ENCODE results near the gene DPH1.

DNA sequence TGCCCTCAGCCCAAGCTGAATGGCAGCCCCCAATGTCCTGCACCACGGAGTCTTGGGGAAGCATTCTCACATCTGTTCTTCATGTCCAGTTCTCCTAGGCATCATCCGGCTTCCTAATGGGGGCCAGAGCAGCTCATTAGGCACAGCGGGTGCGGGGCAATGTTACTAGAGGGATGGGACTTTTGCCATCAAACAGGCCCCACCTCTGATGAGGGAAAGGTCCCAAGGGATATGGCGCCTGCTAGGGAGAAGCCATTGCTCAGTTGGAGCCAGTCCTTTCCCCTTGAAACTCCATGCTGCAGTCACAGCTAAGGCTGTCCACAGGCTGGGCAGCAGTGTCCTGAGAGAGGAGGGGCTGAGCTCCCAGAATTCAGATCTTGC, 1.7 kb upstream of the DPH1 start:
- TF ChIP-seq YY1 (IDR thresholded peaks at IDR 0.05) (no peak), RAD21 (IDR thresholded peaks at IDR 0.05) (no peak), SP1 (IDR thresholded peaks at IDR 0.05) (no peak)
- TF ChIP-seq, protein P1, sequence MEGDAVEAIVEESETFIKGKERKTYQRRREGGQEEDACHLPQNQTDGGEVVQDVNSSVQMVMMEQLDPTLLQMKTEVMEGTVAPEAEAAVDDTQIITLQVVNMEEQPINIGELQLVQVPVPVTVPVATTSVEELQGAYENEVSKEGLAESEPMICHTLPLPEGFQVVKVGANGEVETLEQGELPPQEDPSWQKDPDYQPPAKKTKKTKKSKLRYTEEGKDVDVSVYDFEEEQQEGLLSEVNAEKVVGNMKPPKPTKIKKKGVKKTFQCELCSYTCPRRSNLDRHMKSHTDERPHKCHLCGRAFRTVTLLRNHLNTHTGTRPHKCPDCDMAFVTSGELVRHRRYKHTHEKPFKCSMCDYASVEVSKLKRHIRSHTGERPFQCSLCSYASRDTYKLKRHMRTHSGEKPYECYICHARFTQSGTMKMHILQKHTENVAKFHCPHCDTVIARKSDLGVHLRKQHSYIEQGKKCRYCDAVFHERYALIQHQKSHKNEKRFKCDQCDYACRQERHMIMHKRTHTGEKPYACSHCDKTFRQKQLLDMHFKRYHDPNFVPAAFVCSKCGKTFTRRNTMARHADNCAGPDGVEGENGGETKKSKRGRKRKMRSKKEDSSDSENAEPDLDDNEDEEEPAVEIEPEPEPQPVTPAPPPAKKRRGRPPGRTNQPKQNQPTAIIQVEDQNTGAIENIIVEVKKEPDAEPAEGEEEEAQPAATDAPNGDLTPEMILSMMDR (IDR thresholded peaks at IDR 0.05; ENCODE audit: low read depth, low read length, missing input control), result no peak
- TF ChIP-seq, protein P2, sequence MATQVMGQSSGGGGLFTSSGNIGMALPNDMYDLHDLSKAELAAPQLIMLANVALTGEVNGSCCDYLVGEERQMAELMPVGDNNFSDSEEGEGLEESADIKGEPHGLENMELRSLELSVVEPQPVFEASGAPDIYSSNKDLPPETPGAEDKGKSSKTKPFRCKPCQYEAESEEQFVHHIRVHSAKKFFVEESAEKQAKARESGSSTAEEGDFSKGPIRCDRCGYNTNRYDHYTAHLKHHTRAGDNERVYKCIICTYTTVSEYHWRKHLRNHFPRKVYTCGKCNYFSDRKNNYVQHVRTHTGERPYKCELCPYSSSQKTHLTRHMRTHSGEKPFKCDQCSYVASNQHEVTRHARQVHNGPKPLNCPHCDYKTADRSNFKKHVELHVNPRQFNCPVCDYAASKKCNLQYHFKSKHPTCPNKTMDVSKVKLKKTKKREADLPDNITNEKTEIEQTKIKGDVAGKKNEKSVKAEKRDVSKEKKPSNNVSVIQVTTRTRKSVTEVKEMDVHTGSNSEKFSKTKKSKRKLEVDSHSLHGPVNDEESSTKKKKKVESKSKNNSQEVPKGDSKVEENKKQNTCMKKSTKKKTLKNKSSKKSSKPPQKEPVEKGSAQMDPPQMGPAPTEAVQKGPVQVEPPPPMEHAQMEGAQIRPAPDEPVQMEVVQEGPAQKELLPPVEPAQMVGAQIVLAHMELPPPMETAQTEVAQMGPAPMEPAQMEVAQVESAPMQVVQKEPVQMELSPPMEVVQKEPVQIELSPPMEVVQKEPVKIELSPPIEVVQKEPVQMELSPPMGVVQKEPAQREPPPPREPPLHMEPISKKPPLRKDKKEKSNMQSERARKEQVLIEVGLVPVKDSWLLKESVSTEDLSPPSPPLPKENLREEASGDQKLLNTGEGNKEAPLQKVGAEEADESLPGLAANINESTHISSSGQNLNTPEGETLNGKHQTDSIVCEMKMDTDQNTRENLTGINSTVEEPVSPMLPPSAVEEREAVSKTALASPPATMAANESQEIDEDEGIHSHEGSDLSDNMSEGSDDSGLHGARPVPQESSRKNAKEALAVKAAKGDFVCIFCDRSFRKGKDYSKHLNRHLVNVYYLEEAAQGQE (IDR thresholded peaks at IDR 0.05), result no peak

All from liver (tissue), 3 donors.